ENCODE results near the gene DRC1.

DNA sequence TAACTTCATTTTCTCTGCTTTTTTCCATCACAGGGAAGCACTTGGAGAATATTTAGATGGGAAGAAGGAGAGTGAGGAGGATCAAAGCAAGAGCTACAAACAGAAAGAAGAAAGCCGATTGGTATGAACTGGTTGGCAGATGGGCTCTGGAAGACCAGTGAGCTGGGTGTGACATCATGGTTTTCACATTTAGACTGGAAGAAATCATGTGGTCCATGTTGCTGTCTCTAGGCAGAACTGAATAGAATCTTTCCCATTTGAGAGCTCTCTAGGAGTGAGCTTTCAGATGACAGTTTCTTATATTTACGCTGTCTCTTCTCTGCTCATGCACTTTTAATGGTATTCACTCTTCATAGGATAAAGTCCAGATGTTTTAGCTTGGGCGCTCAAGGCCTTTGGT, 12.6 kb downstream of the DRC1 start:
- TF ChIP-seq POLR2A (IDR thresholded peaks at IDR 0.05), result no peak
- TF ChIP-seq, protein P1, sequence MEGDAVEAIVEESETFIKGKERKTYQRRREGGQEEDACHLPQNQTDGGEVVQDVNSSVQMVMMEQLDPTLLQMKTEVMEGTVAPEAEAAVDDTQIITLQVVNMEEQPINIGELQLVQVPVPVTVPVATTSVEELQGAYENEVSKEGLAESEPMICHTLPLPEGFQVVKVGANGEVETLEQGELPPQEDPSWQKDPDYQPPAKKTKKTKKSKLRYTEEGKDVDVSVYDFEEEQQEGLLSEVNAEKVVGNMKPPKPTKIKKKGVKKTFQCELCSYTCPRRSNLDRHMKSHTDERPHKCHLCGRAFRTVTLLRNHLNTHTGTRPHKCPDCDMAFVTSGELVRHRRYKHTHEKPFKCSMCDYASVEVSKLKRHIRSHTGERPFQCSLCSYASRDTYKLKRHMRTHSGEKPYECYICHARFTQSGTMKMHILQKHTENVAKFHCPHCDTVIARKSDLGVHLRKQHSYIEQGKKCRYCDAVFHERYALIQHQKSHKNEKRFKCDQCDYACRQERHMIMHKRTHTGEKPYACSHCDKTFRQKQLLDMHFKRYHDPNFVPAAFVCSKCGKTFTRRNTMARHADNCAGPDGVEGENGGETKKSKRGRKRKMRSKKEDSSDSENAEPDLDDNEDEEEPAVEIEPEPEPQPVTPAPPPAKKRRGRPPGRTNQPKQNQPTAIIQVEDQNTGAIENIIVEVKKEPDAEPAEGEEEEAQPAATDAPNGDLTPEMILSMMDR (IDR thresholded peaks at IDR 0.05), result no peak

All from esophagus squamous epithelium (tissue), 4 donors.